Measurements from ENCODE around the gene DNM3.

DNA sequence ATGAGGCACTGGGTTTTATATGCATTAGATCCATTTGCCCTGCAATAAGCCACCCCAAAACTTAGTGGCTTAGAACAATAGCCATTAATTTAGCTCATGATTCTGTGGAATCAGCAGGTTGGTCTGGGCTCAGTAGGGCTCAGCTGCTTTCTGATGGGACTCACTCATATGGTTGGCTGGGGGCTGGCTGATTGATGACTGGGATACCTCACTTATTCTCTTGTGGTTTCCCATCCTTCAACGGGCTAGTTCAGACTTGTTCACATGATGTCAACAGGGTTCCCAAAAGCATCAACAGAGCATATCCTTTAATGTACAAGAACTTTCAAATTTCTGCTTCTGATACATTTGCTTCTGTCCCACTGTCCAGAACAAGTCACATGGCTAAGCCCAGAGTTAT, 43.2 kb downstream of the DNM3 start:
- no peak for TF ChIP-seq YY1 (IDR thresholded peaks at IDR 0.05; ENCODE audit: low read depth, low read length)
- no peak for TF ChIP-seq EP300 (IDR thresholded peaks at IDR 0.05; ENCODE audit: borderline replicate concordance in 1 of 2, low read depth in 2 of 2, low read length in 2 of 2)

Measured in H1 (cell line).